Brain microvascular endothelial cell (primary cell): ENCODE results near the gene ETV4.

Source experiments
- DNase-seq: peaks from one replicate; pipeline ENCODE4 v3.0.0-alpha.2; 2020
- H3K27ac ChIP-seq: fragments of 250-450 bp; sonication (Bioruptor Pico); 2 replicates; pipeline ENCODE4 v1.5.1; 2020; ENCODE audit warnings: mild to moderate bottlenecking, moderate library complexity
- H3K27me3 ChIP-seq: fragments of 250-450 bp; sonication (Bioruptor Pico); replicated peaks from 2 replicates; pipeline ENCODE4 v1.5.1; 2020; ENCODE audit warnings: mild to moderate bottlenecking
- H3K36me3 ChIP-seq: fragments of 250-450 bp; sonication (Bioruptor Pico); replicated peaks from 2 replicates; pipeline ENCODE4 v1.5.1; 2020; ENCODE audit warnings: mild to moderate bottlenecking
- H3K4me3 ChIP-seq: 2 replicates; pipeline ENCODE4 v1.5.1; 2011; ENCODE audit warnings: low read depth, mild to moderate bottlenecking, control low read depth, low read length, moderate library complexity
- in situ Hi-C: cut with HindIII; loops from 2 replicates; pipeline ENCODE4 v1.10.0; 2017; ENCODE audit warnings: low sequenced_read_pairs, low pct_ligation_motif_present
- TF ChIP-seq, protein P1 (sequence below): IDR thresholded peaks from 2 replicates; pipeline ENCODE4 v1.5.1; 2011; ENCODE audit warnings: low read depth, mild to moderate bottlenecking, moderate library complexity, low read length, control low read depth, inconsistent platforms; ENCODE audit errors: missing control alignments

ETV4 gene

DNA sequence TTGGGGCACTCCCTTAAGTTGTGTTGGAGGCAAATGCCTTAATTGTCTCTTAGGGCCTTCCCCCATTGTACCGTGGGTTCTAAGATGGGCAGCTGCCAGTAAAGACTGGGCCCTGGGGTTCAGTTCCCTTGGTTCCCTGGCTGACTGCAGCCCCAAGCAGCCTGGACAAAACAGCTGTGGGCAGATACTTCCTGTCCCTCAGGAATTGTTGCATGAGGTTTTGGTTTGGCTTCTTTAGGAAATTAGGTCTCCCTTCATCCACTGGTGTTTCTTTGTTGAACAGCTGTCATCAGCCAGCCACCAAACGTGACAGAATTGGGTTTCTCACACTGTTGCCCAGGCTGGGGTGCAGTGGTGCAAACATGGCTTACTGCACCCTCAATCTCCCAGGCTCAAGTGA is 42.0 kb upstream of the ETV4 start:
- in situ Hi-C loops, result no loop called here
- no peak for DNase-seq

DNA sequence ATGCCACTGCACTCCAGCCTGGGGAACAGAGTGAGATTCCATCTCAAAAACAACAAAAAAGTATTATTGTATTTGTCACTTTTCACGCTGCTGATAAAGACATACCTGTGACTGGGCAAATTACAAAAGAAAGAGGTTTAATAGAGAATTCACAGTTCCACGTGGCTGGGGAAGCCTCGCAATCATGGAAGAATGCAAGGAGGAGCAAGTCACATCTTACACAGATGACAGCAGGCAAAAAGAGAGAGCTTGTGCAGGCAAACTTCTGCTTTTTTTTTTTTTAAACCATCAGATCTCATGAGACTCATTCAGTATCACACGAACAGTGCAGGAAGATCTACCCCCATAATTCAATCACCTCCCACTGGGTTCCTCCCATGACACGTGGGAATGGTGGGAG is 41.5 kb upstream of the ETV4 start:
- Histone ChIP-seq H3K27ac (no peak overlapping the region), H3K27me3 (no peaks in the 10 kb centered on the region), H3K4me3 (no peak overlapping the region), H3K36me3 (no peaks in the 10 kb centered on the region)
- in situ Hi-C loops, result no loop called here
- TF ChIP-seq, protein P1, sequence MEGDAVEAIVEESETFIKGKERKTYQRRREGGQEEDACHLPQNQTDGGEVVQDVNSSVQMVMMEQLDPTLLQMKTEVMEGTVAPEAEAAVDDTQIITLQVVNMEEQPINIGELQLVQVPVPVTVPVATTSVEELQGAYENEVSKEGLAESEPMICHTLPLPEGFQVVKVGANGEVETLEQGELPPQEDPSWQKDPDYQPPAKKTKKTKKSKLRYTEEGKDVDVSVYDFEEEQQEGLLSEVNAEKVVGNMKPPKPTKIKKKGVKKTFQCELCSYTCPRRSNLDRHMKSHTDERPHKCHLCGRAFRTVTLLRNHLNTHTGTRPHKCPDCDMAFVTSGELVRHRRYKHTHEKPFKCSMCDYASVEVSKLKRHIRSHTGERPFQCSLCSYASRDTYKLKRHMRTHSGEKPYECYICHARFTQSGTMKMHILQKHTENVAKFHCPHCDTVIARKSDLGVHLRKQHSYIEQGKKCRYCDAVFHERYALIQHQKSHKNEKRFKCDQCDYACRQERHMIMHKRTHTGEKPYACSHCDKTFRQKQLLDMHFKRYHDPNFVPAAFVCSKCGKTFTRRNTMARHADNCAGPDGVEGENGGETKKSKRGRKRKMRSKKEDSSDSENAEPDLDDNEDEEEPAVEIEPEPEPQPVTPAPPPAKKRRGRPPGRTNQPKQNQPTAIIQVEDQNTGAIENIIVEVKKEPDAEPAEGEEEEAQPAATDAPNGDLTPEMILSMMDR, result no peak
- no peak for DNase-seq

More for the DNA sequence above, 42.0 kb upstream of the ETV4 start:
- H3K27me3 ChIP-seq, result no peaks in the 10 kb centered on the region
- TF ChIP-seq, protein P1, result no peak
- H3K27ac ChIP-seq, result no peak overlapping the region
- no peaks in the 10 kb centered on the region for H3K36me3 ChIP-seq
- no peak overlapping the region for H3K4me3 ChIP-seq

DNA sequence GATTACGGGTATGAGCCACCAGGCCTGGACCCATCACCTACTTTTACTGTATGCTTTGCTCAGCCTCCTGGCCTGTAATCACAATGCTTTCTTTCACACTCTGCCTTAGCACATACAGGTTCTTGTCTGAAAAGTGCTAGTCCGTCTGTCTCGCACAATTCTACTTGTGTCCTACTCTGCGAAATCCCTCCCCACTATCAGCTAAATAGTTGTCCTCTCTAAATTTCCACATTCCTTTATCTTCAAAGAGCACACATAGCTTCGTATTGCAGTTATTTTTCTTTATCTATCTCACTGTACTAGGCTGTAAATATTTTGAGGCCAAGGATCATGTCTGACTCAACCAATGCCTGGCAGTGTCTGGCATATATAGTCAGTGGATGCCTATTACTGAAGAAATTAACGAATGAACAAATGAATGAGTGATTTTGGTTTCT is 38.5 kb upstream of the ETV4 start:
- in situ Hi-C loops, result no loop called here
- H3K27ac ChIP-seq, result no peak overlapping the region

DNA sequence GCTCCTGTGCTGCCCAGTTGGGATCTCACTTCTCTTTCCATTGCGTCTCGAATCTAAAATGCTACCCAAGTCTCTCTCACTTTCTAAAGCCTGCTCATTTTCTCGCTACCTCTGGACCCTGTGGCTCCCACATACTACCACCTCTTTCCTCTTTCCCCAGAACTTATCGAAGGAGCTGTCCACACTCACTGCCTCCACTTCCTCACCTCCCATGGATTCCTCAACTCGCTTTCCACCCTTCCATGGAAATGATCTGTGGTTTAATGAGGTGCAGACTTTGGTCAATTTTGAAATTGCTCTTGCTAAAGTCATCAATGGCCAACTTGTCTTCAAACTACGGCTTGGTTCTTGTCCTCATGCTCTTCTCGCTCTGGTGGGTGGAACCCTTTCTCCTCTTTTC is 37.2 kb upstream of the ETV4 start:
- in situ Hi-C loops, result no loop called here
- no peaks in the 10 kb centered on the region for H3K27me3 ChIP-seq
- H3K27ac ChIP-seq, result no peak overlapping the region
- DNase-seq, result no peak
- no peaks in the 10 kb centered on the region for H3K36me3 ChIP-seq
- no peak overlapping the region for H3K4me3 ChIP-seq
- TF ChIP-seq, protein P1, result no peak

More for the DNA sequence above, 38.5 kb upstream of the ETV4 start:
- no peaks in the 10 kb centered on the region for H3K27me3 ChIP-seq
- H3K4me3 ChIP-seq, result no peak overlapping the region
- peak; percentile 40 for DNase-seq
- TF ChIP-seq, protein P1, result no peak
- no peaks in the 10 kb centered on the region for H3K36me3 ChIP-seq

DNA sequence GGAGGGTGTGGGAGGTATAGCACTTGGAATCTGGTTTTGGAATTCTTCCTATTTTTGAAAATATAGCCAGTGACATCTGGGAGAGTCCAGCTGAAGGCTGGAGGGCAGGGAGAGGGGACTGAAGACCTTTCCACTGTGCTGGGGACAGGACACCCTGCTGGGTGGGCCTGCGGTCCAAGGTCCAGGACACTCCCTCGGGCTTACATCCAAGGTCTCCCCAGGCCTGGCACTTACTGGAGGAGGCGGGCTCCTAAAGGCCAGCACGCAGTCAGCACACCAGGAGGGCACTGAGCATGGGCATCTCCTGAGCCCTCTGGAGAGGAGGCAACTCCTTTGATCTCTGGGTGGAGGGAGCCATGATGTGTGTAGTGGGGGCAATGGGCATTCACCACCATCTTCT is 35.5 kb upstream of the ETV4 start:
- Histone ChIP-seq H3K36me3 (no peaks in the 10 kb centered on the region), H3K27me3 (no peaks in the 10 kb centered on the region), H3K4me3 (no peak overlapping the region), H3K27ac (no peak overlapping the region)
- TF ChIP-seq, protein P1, result no peak
- DNase-seq, result no peak
- in situ Hi-C loops, result no loop called here

DNA sequence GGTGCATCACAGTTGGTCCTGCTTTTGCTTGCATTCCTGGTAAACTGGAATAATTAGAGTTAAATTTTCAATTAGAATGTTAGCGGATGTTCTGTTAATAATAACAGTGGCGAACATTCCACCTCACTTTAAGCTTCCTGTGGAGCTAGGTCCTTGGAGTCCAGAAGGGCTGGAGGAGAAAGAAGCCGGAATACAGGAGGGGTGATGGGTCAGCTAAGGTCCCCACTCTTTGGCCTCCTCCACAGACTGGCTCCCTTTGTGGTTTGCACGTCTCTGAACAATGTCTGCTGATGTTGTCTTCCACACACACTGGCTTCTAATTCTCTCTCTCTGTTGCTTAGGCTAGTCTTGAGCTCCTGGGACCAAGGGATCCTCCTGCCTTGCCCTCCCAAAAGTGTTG is 35.0 kb upstream of the ETV4 start:
- H3K4me3 ChIP-seq, result no peak overlapping the region

More for the DNA sequence above, 35.0 kb upstream of the ETV4 start:
- Histone ChIP-seq H3K36me3 (no peaks in the 10 kb centered on the region), H3K27me3 (no peaks in the 10 kb centered on the region), H3K27ac (no peak overlapping the region)
- in situ Hi-C loops, result no loop called here
- TF ChIP-seq, protein P1, result no peak
- no peak for DNase-seq
